A549 (cell line): ENCODE measurements around the gene TMEM132D. TPM values are rescaled to one million over a fixed set of nuclear protein-coding genes. Genes with fewer than 3 reads are reported as not detected.

ENCODE experiments used
- ATAC-seq, 2 experiments: fragments of 200-7000 bp in 1 of 2; fragments of >200 bp in 1 of 2; cut with Nextera tagmentation in 1 of 2; cut with Tn5 transposase in 1 of 2; 3 replicates each; pipeline versions ENCODE4 v1.8.0 to v1.9.1; 2018 to 2020; ENCODE audit warnings: mild to moderate bottlenecking in 1 of 2, moderate library complexity in 1 of 2
- CTCF ChIA-PET: fragments of 300-600 bp; sonication (Branson Sonifier 250); formaldehyde crosslinking; extraction: SDS; loops from one replicate; lab custom pipeline; 2021; ENCODE audit warnings: antibody characterized with exemption, inconsistent platforms; lab: Yijun Ruan, JAX
- POLR2A ChIA-PET: fragments of 350-600 bp; formaldehyde crosslinking; extraction: SDS; loops from one replicate; lab custom pipeline; 2021; ENCODE audit warnings: antibody characterized with exemption, inconsistent platforms; lab: Yijun Ruan, JAX
- DNase-seq, 2 experiments: peaks; one replicate each; pipeline versions ENCODE4 v3.0.0 to v3.0.0-alpha.2; 2011 to 2016; ENCODE audit warnings: low read depth in 1 of 2, low spot score in 1 of 2
- FAIRE-seq: peaks from 2 replicates; lab custom pipeline; 2011; peaks lifted over from hg19 to GRCh38; lab: Jason Lieb, UNC
- H3K27ac ChIP-seq, 2 experiments: fragments of >200 bp; sonication (Bioruptor Twin); formaldehyde crosslinking; 3 replicates each; pipeline ENCODE4 v1.5.1; 2016 to 2017
- H3K4me1 ChIP-seq: fragments of >200 bp; sonication (Bioruptor Twin); formaldehyde crosslinking; 3 replicates; pipeline ENCODE4 v1.6.1; 2016
- H3K4me2 ChIP-seq: fragments of >200 bp; sonication (Bioruptor Twin); formaldehyde crosslinking; 3 replicates; pipeline ENCODE4 v1.6.1; 2016
- H3K4me3 ChIP-seq: fragments of >200 bp; sonication (Bioruptor Twin); formaldehyde crosslinking; 3 replicates; pipeline ENCODE4 v1.5.1; 2016
- H3K9me3 ChIP-seq: fragments of >200 bp; sonication (Bioruptor Twin); formaldehyde crosslinking; 3 replicates; pipeline ENCODE4 v1.6.1; 2016
- CHD2 ChIP-seq: fragments of 150-350 bp; IDR thresholded peaks from 2 replicates; pipeline ENCODE4 v1.6.1; 2014; ENCODE audit warnings: low read length; ENCODE audit not compliant: partially characterized antibody
- EP300 ChIP-seq, 2 experiments: fragments of >200 bp; sonication (Bioruptor Twin); formaldehyde crosslinking; IDR thresholded peaks; 2 replicates in 1 of 2; 3 replicates in 1 of 2; pipeline ENCODE4 v1.6.1; 2016 to 2017
- ESRRA ChIP-seq: fragments of 150-350 bp; IDR thresholded peaks from 2 replicates; pipeline ENCODE4 v1.6.1; 2014; ENCODE audit warnings: mild to moderate bottlenecking, low read length, borderline replicate concordance
- FOXS1 ChIP-seq: fragments of 250-450 bp; sonication (Bioruptor Pico); IDR thresholded peaks from 2 replicates; pipeline ENCODE4 v1.5.0; 2020; ENCODE audit warnings: mild to moderate bottlenecking, moderate library complexity
- HDAC2 ChIP-seq: fragments of 200-600 bp; sonication (generic); IDR thresholded peaks from 2 replicates; pipeline ENCODE4 v1.6.1; 2016
- HEYL ChIP-seq: fragments of 250-450 bp; sonication (Bioruptor Pico); IDR thresholded peaks from 2 replicates; pipeline ENCODE4 v1.8.0; 2021; ENCODE audit warnings: mild to moderate bottlenecking, moderate library complexity
- HOXB5 ChIP-seq: fragments of 250-450 bp; sonication (Bioruptor Pico); IDR thresholded peaks from 2 replicates; pipeline ENCODE4 v1.5.0; 2020; ENCODE audit warnings: mild to moderate bottlenecking, moderate library complexity
- JUN ChIP-seq, 2 experiments: fragments of >200 bp; sonication (Bioruptor Twin); formaldehyde crosslinking; IDR thresholded peaks; 2 replicates in 1 of 2; 3 replicates in 1 of 2; pipeline ENCODE4 v1.6.1; 2016 to 2017
- KDM1A ChIP-seq: fragments of 200-600 bp; sonication (generic); IDR thresholded peaks from 2 replicates; pipeline ENCODE4 v1.6.1; 2016; ENCODE audit warnings: low read depth, mild to moderate bottlenecking
- MAZ ChIP-seq: fragments of 150-350 bp; IDR thresholded peaks from 2 replicates; pipeline ENCODE4 v1.6.1; 2014; ENCODE audit warnings: antibody characterized with exemption, low read depth, low read length, borderline replicate concordance
- NPAS2 ChIP-seq: fragments of 250-450 bp; sonication (Bioruptor Pico); IDR thresholded peaks from 2 replicates; pipeline ENCODE4 v1.8.0; 2022; ENCODE audit warnings: mild to moderate bottlenecking, moderate library complexity, borderline replicate concordance
- RARB ChIP-seq: fragments of 250-450 bp; sonication (Bioruptor Pico); IDR thresholded peaks from 2 replicates; pipeline ENCODE4 v1.8.0; 2021; ENCODE audit warnings: mild to moderate bottlenecking, moderate library complexity
- SREBF2 ChIP-seq: fragments of 450-650 bp; IDR thresholded peaks from 2 replicates; pipeline ENCODE4 v1.6.1; 2014; ENCODE audit warnings: mild to moderate bottlenecking, moderate library complexity
- ZSCAN20 ChIP-seq: fragments of 250-450 bp; sonication (Bioruptor Pico); IDR thresholded peaks from 2 replicates; pipeline ENCODE4 v1.8.0; 2022; ENCODE audit warnings: mild to moderate bottlenecking, moderate library complexity
- WGBS: methylation state at CpG from one replicate; pipeline ENCODE4 v1.1.6; 2017; ENCODE audit errors: missing lambda C conversion rate; 5-methylcytosine and 5-hydroxymethylcytosine counted together
- polyA plus RNA-seq, 4 experiments: library from polyadenylated mRNA; depleted of rRNA in 3 of 4; stranded (reverse); fragments of >200 nt; fragmentation: RNase III in 1 of 4; extraction: RNeasy Plus Mini Kit Qiagen cat#74134 plus additional on column Dnase treatment in 1 of 4; gene quantifications; 2 replicates in 3 of 4; 3 replicates in 1 of 4; pipeline ENCODE4 v1.2.3, GENCODE V29; 2011 to 2017
- TF ChIP-seq, protein P1 (sequence below): fragments of 450-650 bp; IDR thresholded peaks from 2 replicates; pipeline ENCODE4 v1.6.1; 2014; ENCODE audit warnings: antibody characterized with exemption
- TF ChIP-seq, protein P2 (sequence below): fragments of 250-450 bp; sonication (Bioruptor Pico); IDR thresholded peaks from 2 replicates; pipeline ENCODE4 v1.5.0; 2020; ENCODE audit warnings: low read depth, mild to moderate bottlenecking, moderate library complexity
- TF ChIP-seq, protein P3 (sequence below): fragments of 250-450 bp; sonication (Bioruptor Pico); IDR thresholded peaks from 2 replicates; pipeline ENCODE4 v1.5.0; 2021; ENCODE audit warnings: mild to moderate bottlenecking, moderate library complexity, borderline replicate concordance
- TF ChIP-seq, protein P4 (sequence below): fragments of 150-350 bp; IDR thresholded peaks from 2 replicates; pipeline ENCODE4 v1.6.1; 2014; ENCODE audit warnings: low read depth, mild to moderate bottlenecking, low read length
- TF ChIP-seq, protein P5 (sequence below): fragments of >200 bp; sonication (Bioruptor Twin); formaldehyde crosslinking; IDR thresholded peaks from 2 replicates; pipeline ENCODE4 v1.6.1; 2016
- TF ChIP-seq, protein P6 (sequence below): fragments of 200-600 bp; sonication (generic); IDR thresholded peaks from 2 replicates; pipeline ENCODE4 v1.6.1; 2016; ENCODE audit warnings: antibody characterized with exemption, mild to moderate bottlenecking, moderate library complexity
- TF ChIP-seq, protein P7 (sequence below): IDR thresholded peaks from 2 replicates; pipeline ENCODE4 v1.6.1; 2012; ENCODE audit warnings: low read depth, borderline replicate concordance

The TMEM132D gene
- polyA plus RNA-seq, 2 of the 4 experiments (the other 2 are of a cell fraction) = not detected

DNA sequence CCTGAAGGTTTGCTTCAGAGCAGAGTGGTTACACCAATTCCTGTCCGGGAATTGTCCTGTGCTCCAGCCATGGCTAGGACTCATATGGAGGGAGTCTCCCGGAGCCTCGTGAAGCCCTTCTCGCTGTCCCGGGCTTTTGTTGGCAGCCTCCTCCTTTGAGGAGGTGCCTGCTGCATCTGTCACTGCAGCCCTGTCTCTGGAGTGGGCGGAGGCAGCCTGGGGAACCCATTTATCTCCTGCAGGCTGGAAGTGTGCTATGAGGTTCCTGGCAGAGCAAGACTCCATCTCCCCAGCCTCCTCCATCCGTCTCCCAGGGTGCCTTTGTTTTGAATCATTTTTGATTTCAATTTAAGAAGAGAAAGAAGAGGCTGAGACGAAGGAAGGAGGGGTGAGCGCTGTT, 695.3 kb downstream of the TMEM132D start:
- CTCF ChIA-PET = no interaction called here

DNA sequence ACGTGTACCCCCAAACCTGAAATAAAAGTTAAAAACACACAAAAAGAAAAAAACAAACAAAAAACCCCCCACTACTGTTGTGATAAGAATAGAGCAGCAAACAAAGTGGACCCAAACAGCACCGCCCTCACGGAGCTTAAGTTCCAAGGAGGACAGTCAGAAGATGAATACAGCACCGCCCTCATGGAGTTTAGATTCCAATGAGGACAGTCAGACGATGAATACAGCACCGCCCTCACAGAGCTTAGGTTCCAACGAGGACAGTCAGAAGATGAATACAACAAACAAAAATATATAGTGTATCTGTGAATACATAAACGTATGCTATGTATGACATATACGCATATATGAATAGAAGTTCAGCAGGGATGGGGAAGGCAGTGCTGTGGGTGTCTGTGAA, 696.7 kb downstream of the TMEM132D start:
- ChIA-PET POLR2A (no interaction called here), CTCF (no interaction called here)
- ATAC-seq = no peak

More for the DNA sequence above, 695.3 kb downstream of the TMEM132D start:
- 2% methylated on average over 9 of the region's 9 CpGs for WGBS
- no peak overlapping the region for H3K27ac ChIP-seq
- H3K4me3 ChIP-seq = no peak overlapping the region
- H3K4me2 ChIP-seq = no peak overlapping the region
- ATAC-seq (no peak), FAIRE-seq (no peak), DNase-seq (no peak)
- TF ChIP-seq HOXB5 (CRISPR knock-in tag) = no peak
- TF ChIP-seq, protein P1, sequence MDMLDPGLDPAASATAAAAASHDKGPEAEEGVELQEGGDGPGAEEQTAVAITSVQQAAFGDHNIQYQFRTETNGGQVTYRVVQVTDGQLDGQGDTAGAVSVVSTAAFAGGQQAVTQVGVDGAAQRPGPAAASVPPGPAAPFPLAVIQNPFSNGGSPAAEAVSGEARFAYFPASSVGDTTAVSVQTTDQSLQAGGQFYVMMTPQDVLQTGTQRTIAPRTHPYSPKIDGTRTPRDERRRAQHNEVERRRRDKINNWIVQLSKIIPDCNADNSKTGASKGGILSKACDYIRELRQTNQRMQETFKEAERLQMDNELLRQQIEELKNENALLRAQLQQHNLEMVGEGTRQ = no peak
- no peak for TF ChIP-seq KDM1A
- TF ChIP-seq, protein P2, sequence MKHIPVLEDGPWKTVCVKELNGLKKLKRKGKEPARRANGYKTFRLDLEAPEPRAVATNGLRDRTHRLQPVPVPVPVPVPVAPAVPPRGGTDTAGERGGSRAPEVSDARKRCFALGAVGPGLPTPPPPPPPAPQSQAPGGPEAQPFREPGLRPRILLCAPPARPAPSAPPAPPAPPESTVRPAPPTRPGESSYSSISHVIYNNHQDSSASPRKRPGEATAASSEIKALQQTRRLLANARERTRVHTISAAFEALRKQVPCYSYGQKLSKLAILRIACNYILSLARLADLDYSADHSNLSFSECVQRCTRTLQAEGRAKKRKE (CRISPR knock-in tag) = no peak
- TF ChIP-seq NPAS2 (CRISPR knock-in tag) = no peak
- TF ChIP-seq, protein P3, sequence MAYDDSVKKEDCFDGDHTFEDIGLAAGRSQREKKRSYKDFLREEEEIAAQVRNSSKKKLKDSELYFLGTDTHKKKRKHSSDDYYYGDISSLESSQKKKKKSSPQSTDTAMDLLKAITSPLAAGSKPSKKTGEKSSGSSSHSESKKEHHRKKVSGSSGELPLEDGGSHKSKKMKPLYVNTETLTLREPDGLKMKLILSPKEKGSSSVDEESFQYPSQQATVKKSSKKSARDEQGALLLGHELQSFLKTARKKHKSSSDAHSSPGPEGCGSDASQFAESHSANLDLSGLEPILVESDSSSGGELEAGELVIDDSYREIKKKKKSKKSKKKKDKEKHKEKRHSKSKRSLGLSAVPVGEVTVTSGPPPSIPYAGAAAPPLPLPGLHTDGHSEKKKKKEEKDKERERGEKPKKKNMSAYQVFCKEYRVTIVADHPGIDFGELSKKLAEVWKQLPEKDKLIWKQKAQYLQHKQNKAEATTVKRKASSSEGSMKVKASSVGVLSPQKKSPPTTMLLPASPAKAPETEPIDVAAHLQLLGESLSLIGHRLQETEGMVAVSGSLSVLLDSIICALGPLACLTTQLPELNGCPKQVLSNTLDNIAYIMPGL (CRISPR knock-in tag) = no peak
- TF ChIP-seq HEYL (CRISPR knock-in tag) = no peak
- TF ChIP-seq HDAC2 = no peak
- TF ChIP-seq MAZ = no peak
- TF ChIP-seq FOXS1 (CRISPR knock-in tag) = no peak
- TF ChIP-seq, protein P4, sequence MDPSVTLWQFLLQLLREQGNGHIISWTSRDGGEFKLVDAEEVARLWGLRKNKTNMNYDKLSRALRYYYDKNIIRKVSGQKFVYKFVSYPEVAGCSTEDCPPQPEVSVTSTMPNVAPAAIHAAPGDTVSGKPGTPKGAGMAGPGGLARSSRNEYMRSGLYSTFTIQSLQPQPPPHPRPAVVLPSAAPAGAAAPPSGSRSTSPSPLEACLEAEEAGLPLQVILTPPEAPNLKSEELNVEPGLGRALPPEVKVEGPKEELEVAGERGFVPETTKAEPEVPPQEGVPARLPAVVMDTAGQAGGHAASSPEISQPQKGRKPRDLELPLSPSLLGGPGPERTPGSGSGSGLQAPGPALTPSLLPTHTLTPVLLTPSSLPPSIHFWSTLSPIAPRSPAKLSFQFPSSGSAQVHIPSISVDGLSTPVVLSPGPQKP = no peak
- no peak for TF ChIP-seq JUN (IDR thresholded peaks at IDR 0.05)
- TF ChIP-seq, protein P5, sequence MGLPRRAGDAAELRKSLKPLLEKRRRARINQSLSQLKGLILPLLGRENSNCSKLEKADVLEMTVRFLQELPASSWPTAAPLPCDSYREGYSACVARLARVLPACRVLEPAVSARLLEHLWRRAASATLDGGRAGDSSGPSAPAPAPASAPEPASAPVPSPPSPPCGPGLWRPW = no peak
- POLR2A ChIA-PET = no interaction called here
- H3K9me3 ChIP-seq = 0 out of 3 replicates have a peak, but pooled peaks cover 2% of the 10 kb centered on the region
- no peaks in the 10 kb centered on the region for H3K4me1 ChIP-seq

More for the DNA sequence above, 696.7 kb downstream of the TMEM132D start:
- no peak for FAIRE-seq
- H3K4me1 ChIP-seq = no peaks in the 10 kb centered on the region
- no peak overlapping the region for H3K27ac ChIP-seq
- H3K9me3 ChIP-seq = peaks cover 6% of the 10 kb centered on the region; the same call in 1 of the 3 replicates
- no peak overlapping the region for H3K4me3 ChIP-seq
- TF ChIP-seq CHD2 = no peak
- no peak for TF ChIP-seq ZSCAN20 (CRISPR knock-in tag)
- no peak for TF ChIP-seq FOXS1 (CRISPR knock-in tag)
- no peak for TF ChIP-seq EP300 (IDR thresholded peaks at IDR 0.05)
- no peak for TF ChIP-seq RARB (CRISPR knock-in tag)
- TF ChIP-seq SREBF2 = no peak
- no peak for TF ChIP-seq HOXB5 (CRISPR knock-in tag)
- TF ChIP-seq, protein P6, sequence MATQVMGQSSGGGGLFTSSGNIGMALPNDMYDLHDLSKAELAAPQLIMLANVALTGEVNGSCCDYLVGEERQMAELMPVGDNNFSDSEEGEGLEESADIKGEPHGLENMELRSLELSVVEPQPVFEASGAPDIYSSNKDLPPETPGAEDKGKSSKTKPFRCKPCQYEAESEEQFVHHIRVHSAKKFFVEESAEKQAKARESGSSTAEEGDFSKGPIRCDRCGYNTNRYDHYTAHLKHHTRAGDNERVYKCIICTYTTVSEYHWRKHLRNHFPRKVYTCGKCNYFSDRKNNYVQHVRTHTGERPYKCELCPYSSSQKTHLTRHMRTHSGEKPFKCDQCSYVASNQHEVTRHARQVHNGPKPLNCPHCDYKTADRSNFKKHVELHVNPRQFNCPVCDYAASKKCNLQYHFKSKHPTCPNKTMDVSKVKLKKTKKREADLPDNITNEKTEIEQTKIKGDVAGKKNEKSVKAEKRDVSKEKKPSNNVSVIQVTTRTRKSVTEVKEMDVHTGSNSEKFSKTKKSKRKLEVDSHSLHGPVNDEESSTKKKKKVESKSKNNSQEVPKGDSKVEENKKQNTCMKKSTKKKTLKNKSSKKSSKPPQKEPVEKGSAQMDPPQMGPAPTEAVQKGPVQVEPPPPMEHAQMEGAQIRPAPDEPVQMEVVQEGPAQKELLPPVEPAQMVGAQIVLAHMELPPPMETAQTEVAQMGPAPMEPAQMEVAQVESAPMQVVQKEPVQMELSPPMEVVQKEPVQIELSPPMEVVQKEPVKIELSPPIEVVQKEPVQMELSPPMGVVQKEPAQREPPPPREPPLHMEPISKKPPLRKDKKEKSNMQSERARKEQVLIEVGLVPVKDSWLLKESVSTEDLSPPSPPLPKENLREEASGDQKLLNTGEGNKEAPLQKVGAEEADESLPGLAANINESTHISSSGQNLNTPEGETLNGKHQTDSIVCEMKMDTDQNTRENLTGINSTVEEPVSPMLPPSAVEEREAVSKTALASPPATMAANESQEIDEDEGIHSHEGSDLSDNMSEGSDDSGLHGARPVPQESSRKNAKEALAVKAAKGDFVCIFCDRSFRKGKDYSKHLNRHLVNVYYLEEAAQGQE = no peak
- TF ChIP-seq, protein P7, sequence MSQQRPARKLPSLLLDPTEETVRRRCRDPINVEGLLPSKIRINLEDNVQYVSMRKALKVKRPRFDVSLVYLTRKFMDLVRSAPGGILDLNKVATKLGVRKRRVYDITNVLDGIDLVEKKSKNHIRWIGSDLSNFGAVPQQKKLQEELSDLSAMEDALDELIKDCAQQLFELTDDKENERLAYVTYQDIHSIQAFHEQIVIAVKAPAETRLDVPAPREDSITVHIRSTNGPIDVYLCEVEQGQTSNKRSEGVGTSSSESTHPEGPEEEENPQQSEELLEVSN = no peak
- TF ChIP-seq ESRRA = no peak
- WGBS = 18% methylated on average over 9 of the region's 9 CpGs
- DNase-seq = no peak
- H3K4me2 ChIP-seq = no peak overlapping the region
